Measurements from ENCODE around the gene CXorf51A.
"Not testable (repeated sequence)": the region's sequence is repeated elsewhere in the genome, so short reads cannot be mapped to it uniquely, and the experiment has no call there.

The CXorf51A gene

DNA sequence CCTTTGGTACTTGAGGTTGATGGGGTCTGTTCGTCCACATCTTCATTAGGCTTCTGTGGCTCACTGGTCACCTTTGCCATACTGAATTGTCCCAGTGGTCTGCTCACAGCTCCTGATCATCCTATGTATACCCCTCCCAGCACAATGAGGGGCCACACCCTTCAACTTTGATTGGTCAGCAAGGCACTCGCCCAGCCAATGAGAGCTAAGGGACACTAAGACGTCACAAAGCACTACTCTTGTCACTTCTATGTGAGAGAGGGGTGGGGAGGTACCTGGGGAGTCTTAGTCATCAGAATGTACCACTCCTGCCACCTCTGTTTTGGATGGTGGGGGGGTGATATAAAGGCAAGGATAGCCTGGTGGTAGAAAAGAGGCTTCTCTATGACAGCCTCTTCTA, at the start of gene CXorf51A:
Gene CXorf51A (minus strand): TSS at position 101 of the 400 bp plus-strand sequence. CDS start 21 bp downstream, at position 80.
- DNase-seq (ENCODE audit: low read depth): not testable (repeated sequence)

DNA sequence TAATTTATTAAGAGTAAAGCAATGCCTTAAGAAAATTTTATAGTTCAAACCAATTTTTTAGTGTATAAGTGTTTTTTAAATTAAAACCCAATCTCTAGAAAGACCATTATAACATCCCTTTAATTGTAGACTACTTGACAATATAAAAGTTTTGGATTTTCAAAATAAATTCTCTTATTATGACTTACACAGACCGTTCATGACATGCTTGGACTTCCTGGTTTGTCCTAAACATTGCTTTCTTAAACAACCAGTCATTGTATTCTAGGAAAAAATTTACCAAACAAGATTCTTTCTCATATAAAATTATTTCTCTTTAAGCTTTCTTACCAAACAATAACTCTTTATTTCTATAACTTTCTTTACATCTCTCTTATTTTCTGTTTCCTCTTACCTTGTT, 49.0 kb upstream of the CXorf51A start:
- DNase-seq (ENCODE audit: low read depth): no peak

DNA sequence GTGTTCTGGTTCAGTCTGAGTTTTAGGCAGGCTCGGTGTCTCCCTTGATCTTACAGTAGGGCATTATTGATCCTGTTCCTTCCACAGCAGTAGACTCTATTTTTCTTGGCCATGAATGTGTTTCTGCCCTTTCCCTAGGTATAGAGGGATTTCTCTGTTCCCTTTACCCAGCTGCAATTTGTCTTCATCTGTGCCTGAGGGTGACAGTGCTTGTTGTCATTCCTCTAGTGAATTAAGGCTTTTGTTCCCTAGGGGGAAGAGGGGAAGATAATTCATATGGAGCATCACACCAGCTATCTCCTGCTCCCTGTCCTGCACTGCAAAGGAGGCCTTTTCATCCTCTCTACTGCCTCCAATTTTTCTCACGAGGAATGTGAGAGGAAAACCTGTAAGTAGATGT, 39.7 kb upstream of the CXorf51A start:
- no peak for DNase-seq (ENCODE audit: low read depth)

DNA sequence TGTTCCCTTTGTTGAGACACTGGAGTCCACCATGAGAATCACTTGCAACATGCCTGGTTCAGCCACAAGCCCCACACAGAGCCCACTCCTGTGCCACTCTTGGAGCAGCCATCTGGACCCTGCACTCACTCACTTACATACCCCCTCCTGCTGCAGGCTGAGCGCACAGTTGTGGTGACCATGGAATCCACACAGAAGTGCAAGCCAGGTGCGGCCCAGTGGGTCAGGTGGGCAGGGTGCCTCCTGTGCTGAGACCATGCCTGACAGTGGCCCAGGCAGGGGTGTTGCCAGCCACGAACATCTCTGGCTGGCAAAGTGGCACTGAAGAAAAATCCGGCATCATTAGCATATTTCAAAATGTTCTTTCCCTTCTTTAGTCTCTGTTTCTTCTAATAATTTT, 17.4 kb upstream of the CXorf51A start:
- no peak for DNase-seq (ENCODE audit: low read depth)

DNA sequence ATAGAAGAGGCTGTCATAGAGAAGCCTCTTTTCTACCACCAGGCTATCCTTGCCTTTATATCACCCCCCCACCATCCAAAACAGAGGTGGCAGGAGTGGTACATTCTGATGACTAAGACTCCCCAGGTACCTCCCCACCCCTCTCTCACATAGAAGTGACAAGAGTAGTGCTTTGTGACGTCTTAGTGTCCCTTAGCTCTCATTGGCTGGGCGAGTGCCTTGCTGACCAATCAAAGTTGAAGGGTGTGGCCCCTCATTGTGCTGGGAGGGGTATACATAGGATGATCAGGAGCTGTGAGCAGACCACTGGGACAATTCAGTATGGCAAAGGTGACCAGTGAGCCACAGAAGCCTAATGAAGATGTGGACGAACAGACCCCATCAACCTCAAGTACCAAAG, 5.1 kb downstream of the CXorf51A start, which contains the start of gene CXorf51B:
Gene CXorf51B (plus strand): TSS at position 301 of the 400 bp plus-strand sequence. CDS start 21 bp downstream, at position 322.
- DNase-seq (ENCODE audit: low read depth): not testable (repeated sequence)

All from non-pigmented ciliary epithelial cell (primary cell).